ENCODE measurements around the gene HCFC1R1. TPM values are rescaled to one million over a fixed set of nuclear protein-coding genes. Genes with fewer than 3 reads are reported as not detected.
A peak's percentile ranks its signal among the peaks of the same experiment; 100 is the strongest.

Gene HCFC1R1
- total and polyA plus RNA-seq, 5 donors from 2014 or later = 12.9 to 20.7 (median 18.2) TPM

GRCh38 chr16:3025032-3026002 lies 1.6 kb upstream of the HCFC1R1 start:
- peaks cover 28% of the 10 kb centered on the region for H3K27me3 Mint-ChIP-seq
- Histone ChIP-seq H3K36me3 (ENCODE audit: control insufficient read depth, insufficient read depth, low read length) (peaks cover 11% of the 10 kb centered on the region), H3K27me3 (ENCODE audit: control insufficient read depth, insufficient read depth, low read length) (peaks cover 3% of the 10 kb centered on the region), H3K4me1 (ENCODE audit: control insufficient read depth, insufficient read depth, low read length, poor library complexity, severe bottlenecking) (peaks cover 66% of the 10 kb centered on the region), H3K9me3 (ENCODE audit: control insufficient read depth in 2 of 2, low read length in 2 of 2) (no peaks in the 10 kb centered on the region), H3K4me3 (ENCODE audit: low read depth, low read length) (no peak overlapping the region), H3K27ac (ENCODE audit: insufficient read depth, low read length, poor library complexity, severe bottlenecking) (no peak overlapping the region)
- peak overlapping the region in 2 of 4 donors; percentile 38 to 41 for H3K4me3 Mint-ChIP-seq
- H3K27ac Mint-ChIP-seq = no peak overlapping the region
- DNase-seq (no peak), ATAC-seq (ENCODE audit: low read depth in 2 of 2) (no peak)
- peaks cover 4% of the 10 kb centered on the region for H3K36me3 Mint-ChIP-seq
- peaks cover 0 to 2% (median 0%) of the 10 kb centered on the region in 7 donors for H3K9me3 Mint-ChIP-seq
- H3K4me1 Mint-ChIP-seq = peaks cover 4 to 69% (median 33%) of the 10 kb centered on the region in 4 donors

- Histone ChIP-seq H3K9me3 (ENCODE audit: control insufficient read depth in 2 of 2, low read length in 2 of 2) (no peaks in the 10 kb centered on the region), H3K27ac (ENCODE audit: insufficient read depth, low read length, poor library complexity, severe bottlenecking) (peak overlapping the region; percentile 91), H3K4me1 (ENCODE audit: control insufficient read depth, insufficient read depth, low read length, poor library complexity, severe bottlenecking) (peaks cover 54% of the 10 kb centered on the region), H3K4me3 (ENCODE audit: low read depth, low read length) (no peak overlapping the region), H3K36me3 (ENCODE audit: control insufficient read depth, insufficient read depth, low read length) (peaks cover 11% of the 10 kb centered on the region), H3K27me3 (ENCODE audit: control insufficient read depth, insufficient read depth, low read length) (no peaks in the 10 kb centered on the region)
- Mint-ChIP-seq H3K27ac (peak overlapping the region; percentile 80 to 99 (median 94)), H3K36me3 (peaks cover 4% of the 10 kb centered on the region), H3K27me3 (peaks cover 15% of the 10 kb centered on the region), H3K9me3 (no peaks in the 10 kb centered on the region), H3K4me1 (peaks cover 4 to 65% (median 30%) of the 10 kb centered on the region in 4 donors), H3K4me3 (peak overlapping the region; percentile 90 to 98 (median 94))
- DNase-seq (no peak), ATAC-seq (ENCODE audit: low read depth in 2 of 2) (no peak)
Measured at GRCh38 chr16:3023415-3023668, 400 bp downstream of the HCFC1R1 start.

DNA sequence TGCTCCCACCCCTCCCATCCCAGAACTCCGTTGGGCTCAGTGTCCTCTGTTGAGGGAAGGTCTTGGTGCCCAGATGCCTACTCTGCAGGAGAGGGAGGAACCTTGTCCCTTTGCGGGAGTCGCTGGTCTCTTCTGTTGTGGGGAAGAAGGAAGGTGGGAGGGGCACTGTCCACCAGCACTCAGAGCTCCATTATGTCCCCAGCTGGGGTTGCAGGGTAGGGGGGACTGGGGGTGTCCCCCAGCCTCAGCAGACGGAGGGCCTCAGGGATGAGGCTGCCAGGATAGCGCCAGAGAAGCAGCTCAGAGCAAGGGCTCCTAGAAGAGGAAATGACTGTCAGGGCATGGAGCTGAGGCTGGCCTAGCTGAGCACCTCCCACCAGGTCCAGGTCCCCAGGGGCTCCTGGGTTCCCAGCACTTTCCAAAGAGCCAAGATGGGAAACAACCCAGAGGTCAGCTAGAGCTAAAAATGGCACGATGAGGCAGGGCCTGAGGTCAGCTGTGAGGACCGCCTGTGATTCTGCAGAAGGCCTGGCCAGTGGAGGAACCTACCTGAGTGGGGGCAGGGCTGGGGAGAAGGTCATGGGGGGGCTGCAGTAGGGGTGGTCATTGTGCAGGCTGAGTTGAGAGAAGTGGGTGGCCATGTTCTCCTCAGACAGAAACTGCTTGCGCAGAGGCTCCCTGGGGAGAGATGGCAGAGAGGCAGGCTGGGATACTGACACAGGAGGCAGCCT lies 893 bp downstream of the HCFC1R1 start:
- no peaks in the 10 kb centered on the region for H3K27me3 ChIP-seq (ENCODE audit: control insufficient read depth, insufficient read depth, low read length)
- no peaks in the 10 kb centered on the region for H3K9me3 ChIP-seq (ENCODE audit: control insufficient read depth in 2 of 2, low read length in 2 of 2)
- H3K4me3 Mint-ChIP-seq = peak overlapping the region; percentile 90 to 98 (median 94)
- H3K36me3 ChIP-seq (ENCODE audit: control insufficient read depth, insufficient read depth, low read length) = peaks cover 11% of the 10 kb centered on the region
- H3K27ac ChIP-seq (ENCODE audit: insufficient read depth, low read length, poor library complexity, severe bottlenecking) = peak overlapping the region; percentile 91
- H3K4me1 ChIP-seq (ENCODE audit: control insufficient read depth, insufficient read depth, low read length, poor library complexity, severe bottlenecking) = peaks cover 54% of the 10 kb centered on the region
- H3K9me3 Mint-ChIP-seq = no peaks in the 10 kb centered on the region
- peaks cover 4% of the 10 kb centered on the region for H3K36me3 Mint-ChIP-seq
- H3K4me3 ChIP-seq (ENCODE audit: low read depth, low read length) = no peak overlapping the region
- H3K4me1 Mint-ChIP-seq = peaks cover 4 to 67% (median 30%) of the 10 kb centered on the region in 4 donors
- H3K27me3 Mint-ChIP-seq = peaks cover 10% of the 10 kb centered on the region
- peak overlapping the region; percentile 80 to 99 (median 96) for H3K27ac Mint-ChIP-seq
- no peak for DNase-seq
- ATAC-seq (ENCODE audit: low read depth in 2 of 2) = no peak

DNA sequence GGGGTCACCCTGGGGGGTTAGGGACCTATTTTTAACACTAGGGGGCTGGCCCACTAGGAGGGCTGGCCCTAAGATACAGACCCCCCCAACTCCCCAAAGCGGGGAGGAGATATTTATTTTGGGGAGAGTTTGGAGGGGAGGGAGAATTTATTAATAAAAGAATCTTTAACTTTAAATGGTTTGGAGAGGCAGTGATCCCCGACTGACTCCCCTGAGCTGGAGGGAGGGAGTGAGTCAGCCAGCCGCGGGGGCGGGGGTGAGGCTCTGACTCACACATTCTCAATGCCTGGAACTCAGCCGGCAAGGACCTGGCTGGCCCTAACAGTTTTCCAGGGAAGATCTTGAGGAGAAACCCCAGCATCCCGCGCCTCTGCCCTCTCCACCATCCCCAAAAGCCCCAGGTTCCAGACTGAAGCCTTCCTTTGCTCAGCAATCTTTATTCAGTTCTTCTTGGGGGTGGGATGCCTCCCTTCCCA lies 1.5 kb downstream of the HCFC1R1 start:
- H3K27ac Mint-ChIP-seq = peak overlapping the region; percentile 62 to 96 (median 80)
- Histone ChIP-seq H3K36me3 (ENCODE audit: control insufficient read depth, insufficient read depth, low read length) (peaks cover 11% of the 10 kb centered on the region), H3K4me3 (ENCODE audit: low read depth, low read length) (no peak overlapping the region), H3K27me3 (ENCODE audit: control insufficient read depth, insufficient read depth, low read length) (no peaks in the 10 kb centered on the region), H3K4me1 (ENCODE audit: control insufficient read depth, insufficient read depth, low read length, poor library complexity, severe bottlenecking) (peaks cover 52% of the 10 kb centered on the region), H3K9me3 (ENCODE audit: control insufficient read depth in 2 of 2, low read length in 2 of 2) (no peaks in the 10 kb centered on the region), H3K27ac (ENCODE audit: insufficient read depth, low read length, poor library complexity, severe bottlenecking) (peak overlapping the region; percentile 91)
- peaks cover 4% of the 10 kb centered on the region for H3K36me3 Mint-ChIP-seq
- peaks cover 8% of the 10 kb centered on the region for H3K27me3 Mint-ChIP-seq
- H3K4me3 Mint-ChIP-seq = peak overlapping the region; percentile 90 to 98 (median 94)
- H3K9me3 Mint-ChIP-seq = no peaks in the 10 kb centered on the region
- peak in 2 of 3 donors; percentile 67 to 68 for DNase-seq
- peaks cover 4 to 63% (median 30%) of the 10 kb centered on the region in 4 donors for H3K4me1 Mint-ChIP-seq
- peak; percentile 32 for ATAC-seq (ENCODE audit: low read depth in 2 of 2)

- ATAC-seq (ENCODE audit: low read depth in 2 of 2) (no peak), DNase-seq (peak; percentile 62 to 80 (median 66))
- H3K36me3 ChIP-seq (ENCODE audit: control insufficient read depth, insufficient read depth, low read length) = peaks cover 10% of the 10 kb centered on the region
- no peaks in the 10 kb centered on the region for H3K9me3 ChIP-seq (ENCODE audit: control insufficient read depth in 2 of 2, low read length in 2 of 2)
- Mint-ChIP-seq H3K27ac (peak overlapping the region; percentile 71 to 86 (median 80)), H3K36me3 (peaks cover 4% of the 10 kb centered on the region), H3K4me3 (peak overlapping the region; percentile 88 to 98 (median 90)), H3K9me3 (no peaks in the 10 kb centered on the region), H3K4me1 (peaks cover 4 to 62% (median 29%) of the 10 kb centered on the region in 4 donors), H3K27me3 (peaks cover 14% of the 10 kb centered on the region)
- no peaks in the 10 kb centered on the region for H3K27me3 ChIP-seq (ENCODE audit: control insufficient read depth, insufficient read depth, low read length)
- no peak overlapping the region for H3K4me3 ChIP-seq (ENCODE audit: low read depth, low read length)
- peaks cover 52% of the 10 kb centered on the region for H3K4me1 ChIP-seq (ENCODE audit: control insufficient read depth, insufficient read depth, low read length, poor library complexity, severe bottlenecking)
- H3K27ac ChIP-seq (ENCODE audit: insufficient read depth, low read length, poor library complexity, severe bottlenecking) = peak overlapping the region; percentile 91
Measured at GRCh38 chr16:3021449-3022207, 2.1 kb downstream of the HCFC1R1 start.

GRCh38 chr16:3020604-3021448 lies 2.9 kb downstream of the HCFC1R1 start:
- peaks cover 4% of the 10 kb centered on the region for H3K36me3 Mint-ChIP-seq
- no peaks in the 10 kb centered on the region for H3K9me3 Mint-ChIP-seq
- H3K4me1 ChIP-seq (ENCODE audit: control insufficient read depth, insufficient read depth, low read length, poor library complexity, severe bottlenecking) = peaks cover 52% of the 10 kb centered on the region

More at GRCh38 chr16:3020604-3021448, 2.9 kb downstream of the HCFC1R1 start:
- Mint-ChIP-seq H3K4me1 (peaks cover 4 to 57% (median 28%) of the 10 kb centered on the region in 4 donors), H3K4me3 (peak overlapping the region; percentile 88 to 98 (median 90)), H3K27ac (peak overlapping the region; percentile 66 to 80 (median 71)), H3K27me3 (peaks cover 15% of the 10 kb centered on the region)
- H3K36me3 ChIP-seq (ENCODE audit: control insufficient read depth, insufficient read depth, low read length) = peaks cover 2% of the 10 kb centered on the region
- ATAC-seq (ENCODE audit: low read depth in 2 of 2) (peak in 1 of 2 donors; percentile 3), DNase-seq (peak in 1 of 3 donors; percentile 75)
- no peaks in the 10 kb centered on the region for H3K9me3 ChIP-seq (ENCODE audit: control insufficient read depth in 2 of 2, low read length in 2 of 2)
- peak overlapping the region; percentile 59 for H3K4me3 ChIP-seq (ENCODE audit: low read depth, low read length)
- peak overlapping the region; percentile 91 for H3K27ac ChIP-seq (ENCODE audit: insufficient read depth, low read length, poor library complexity, severe bottlenecking)
- no peaks in the 10 kb centered on the region for H3K27me3 ChIP-seq (ENCODE audit: control insufficient read depth, insufficient read depth, low read length)
